CD14-positive monocyte (primary cell): ENCODE measurements around the gene SLC38A10. TPM values are rescaled to one million over a fixed set of nuclear protein-coding genes. Genes with fewer than 3 reads are reported as not detected.
A peak's percentile ranks its signal among the peaks of the same experiment; 100 is the strongest.

Experiments used
- DNase-seq, 3 donors: peaks; one replicate each; pipeline ENCODE4 v3.0.0-alpha.2; 2011 to 2022
- H2AFZ ChIP-seq: 2 replicates; pipeline ENCODE4 v1.6.0; 2012; ENCODE audit warnings: mild to moderate bottlenecking, low read depth, low read length, inconsistent platforms; ENCODE audit not compliant: insufficient read depth, poor library complexity, severe bottlenecking
- H3K27ac ChIP-seq, 2 donors: 1 replicate in 1 of 2; 2 replicates in 1 of 2; pipeline ENCODE4 v1.5.1; 2012 to 2013; ENCODE audit warnings: low read length in 2 of 2, control low read depth in 1 of 2, inconsistent platforms in 1 of 2, low read depth in 1 of 2, mild to moderate bottlenecking in 1 of 2
- H3K27me3 ChIP-seq, 2 donors: one replicate each; pipeline versions ENCODE4 v1.6.0 to v1.6.1; 2011 to 2013; ENCODE audit warnings: low read length in 2 of 2; ENCODE audit not compliant: control insufficient read depth in 2 of 2, insufficient read depth in 2 of 2
- H3K36me3 ChIP-seq, 2 donors: replicated peaks in 1 of 2; 1 replicate in 1 of 2; 2 replicates in 1 of 2; pipeline versions ENCODE4 v1.5.1 to v1.6.1; 2012 to 2013; ENCODE audit warnings: low read length in 2 of 2, control low read depth in 1 of 2, inconsistent platforms in 1 of 2, mild to moderate bottlenecking in 1 of 2; ENCODE audit not compliant: insufficient read depth in 2 of 2, control insufficient read depth in 1 of 2
- H3K4me1 ChIP-seq, 2 donors: 1 replicate in 1 of 2; 2 replicates in 1 of 2; pipeline versions ENCODE4 v1.5.1 to v1.6.1; 2012 to 2013; ENCODE audit warnings: low read length in 2 of 2, control low read depth in 1 of 2, inconsistent platforms in 1 of 2, mild to moderate bottlenecking in 1 of 2, moderate library complexity in 1 of 2; ENCODE audit not compliant: insufficient read depth in 2 of 2, control insufficient read depth in 1 of 2
- H3K4me2 ChIP-seq: replicated peaks from 2 replicates; pipeline ENCODE3; 2012; ENCODE audit warnings: low read length, moderate library complexity, mild to moderate bottlenecking; ENCODE audit not compliant: poor library complexity, severe bottlenecking; ENCODE audit errors: extremely low read depth
- H3K4me3 ChIP-seq, 3 experiments: fragments of 200-600 bp in 1 of 3; sonication (generic) in 1 of 3; replicated peaks in 1 of 3; 1 replicate in 2 of 3; 2 replicates in 1 of 3; pipeline ENCODE4 v1.5.1; 2011 to 2013; ENCODE audit warnings: low read length in 3 of 3, mild to moderate bottlenecking in 3 of 3, control low read depth in 2 of 3, low read depth in 2 of 3, inconsistent platforms in 1 of 3, moderate library complexity in 1 of 3
- H3K79me2 ChIP-seq: 2 replicates; pipeline ENCODE4 v1.6.0; 2012; ENCODE audit warnings: mild to moderate bottlenecking, control low read depth, inconsistent platforms, low read length, moderate library complexity; ENCODE audit not compliant: insufficient read depth
- H3K9ac ChIP-seq: 2 replicates; pipeline ENCODE4 v1.6.0; 2017; ENCODE audit warnings: low read length, mild to moderate bottlenecking; ENCODE audit not compliant: insufficient read depth, poor library complexity, severe bottlenecking
- H3K9me3 ChIP-seq, 2 donors: replicated peaks in 1 of 2; 1 replicate in 1 of 2; 2 replicates in 1 of 2; pipeline versions ENCODE4 v1.5.1 to v1.6.1; 2012 to 2013; ENCODE audit warnings: low read length in 2 of 2, control low read depth in 1 of 2; ENCODE audit not compliant: control insufficient read depth in 1 of 2, insufficient read depth in 1 of 2
- H4K20me1 ChIP-seq: 2 replicates; pipeline ENCODE4 v1.6.0; 2012; ENCODE audit warnings: mild to moderate bottlenecking, low read length, control low read depth, moderate library complexity; ENCODE audit not compliant: insufficient read depth
- H3K27ac Mint-ChIP-seq, 7 donors: one replicate each; pipeline ENCODE4 v1.8.0; 2020; ENCODE audit warnings: mild to moderate bottlenecking in 7 of 7, mixed read lengths in 7 of 7, moderate library complexity in 6 of 7, inconsistent platforms in 2 of 7
- H3K27me3 Mint-ChIP-seq, 3 donors: one replicate each; pipeline ENCODE4 v1.8.0; 2021 to 2022; ENCODE audit warnings: low read depth in 3 of 3, mild to moderate bottlenecking in 3 of 3, mixed read lengths in 3 of 3, moderate library complexity in 3 of 3, inconsistent platforms in 1 of 3
- H3K36me3 Mint-ChIP-seq, 2 donors: one replicate each; pipeline ENCODE4 v1.8.0; 2020; ENCODE audit warnings: mixed read lengths in 2 of 2, inconsistent platforms in 1 of 2, mild to moderate bottlenecking in 1 of 2
- H3K4me1 Mint-ChIP-seq: one replicate; pipeline ENCODE4 v1.8.0; 2020; ENCODE audit warnings: mild to moderate bottlenecking, mixed read lengths
- H3K4me3 Mint-ChIP-seq, 2 donors: one replicate each; pipeline ENCODE4 v1.8.0; 2020; ENCODE audit warnings: mild to moderate bottlenecking in 2 of 2, mixed read lengths in 2 of 2, moderate library complexity in 1 of 2
- H3K9me3 Mint-ChIP-seq, 7 donors: one replicate each; pipeline ENCODE4 v1.8.0; 2020 to 2022; ENCODE audit warnings: mixed read lengths in 7 of 7, mild to moderate bottlenecking in 6 of 7, moderate library complexity in 6 of 7, inconsistent platforms in 2 of 7
- WGBS: methylation state at CpG from one replicate; pipeline ENCODE4 v1.1.5; 2013; ENCODE audit warnings: missing lambda C conversion rate; ENCODE audit not compliant: insufficient coverage; 5-methylcytosine and 5-hydroxymethylcytosine counted together
- intact Hi-C, 2 donors: fragments of 100-400 bp; cut with micrococcal nuclease; formaldehyde crosslinking; loops; one replicate each; pipeline versions ENCODE4 v1.15.0 to v1.15.1; 2023
- polyA plus RNA-seq, 3 donors: library from polyadenylated mRNA; depleted of rRNA in 1 of 3; unstranded in 2 of 3; stranded (reverse) in 1 of 3; fragments of 300-500 nt in 2 of 3; fragments of >200 nt in 1 of 3; fragmentation: Illumina TruSeq in 2 of 3; gene quantifications; 1 replicate in 2 of 3; 2 replicates in 1 of 3; pipeline ENCODE4 v1.2.3, GENCODE V29; 2012 to 2021
- TF ChIP-seq, protein P1 (sequence below): fragments of 200-600 bp; IDR thresholded peaks from one replicate; pipeline ENCODE4 v1.8.0; 2022; ENCODE audit warnings: antibody characterized with exemption, mild to moderate bottlenecking

Gene SLC38A10
- polyA plus RNA-seq, 3 donors = 50.8 to 76.1 (median 68.4) TPM

DNA sequence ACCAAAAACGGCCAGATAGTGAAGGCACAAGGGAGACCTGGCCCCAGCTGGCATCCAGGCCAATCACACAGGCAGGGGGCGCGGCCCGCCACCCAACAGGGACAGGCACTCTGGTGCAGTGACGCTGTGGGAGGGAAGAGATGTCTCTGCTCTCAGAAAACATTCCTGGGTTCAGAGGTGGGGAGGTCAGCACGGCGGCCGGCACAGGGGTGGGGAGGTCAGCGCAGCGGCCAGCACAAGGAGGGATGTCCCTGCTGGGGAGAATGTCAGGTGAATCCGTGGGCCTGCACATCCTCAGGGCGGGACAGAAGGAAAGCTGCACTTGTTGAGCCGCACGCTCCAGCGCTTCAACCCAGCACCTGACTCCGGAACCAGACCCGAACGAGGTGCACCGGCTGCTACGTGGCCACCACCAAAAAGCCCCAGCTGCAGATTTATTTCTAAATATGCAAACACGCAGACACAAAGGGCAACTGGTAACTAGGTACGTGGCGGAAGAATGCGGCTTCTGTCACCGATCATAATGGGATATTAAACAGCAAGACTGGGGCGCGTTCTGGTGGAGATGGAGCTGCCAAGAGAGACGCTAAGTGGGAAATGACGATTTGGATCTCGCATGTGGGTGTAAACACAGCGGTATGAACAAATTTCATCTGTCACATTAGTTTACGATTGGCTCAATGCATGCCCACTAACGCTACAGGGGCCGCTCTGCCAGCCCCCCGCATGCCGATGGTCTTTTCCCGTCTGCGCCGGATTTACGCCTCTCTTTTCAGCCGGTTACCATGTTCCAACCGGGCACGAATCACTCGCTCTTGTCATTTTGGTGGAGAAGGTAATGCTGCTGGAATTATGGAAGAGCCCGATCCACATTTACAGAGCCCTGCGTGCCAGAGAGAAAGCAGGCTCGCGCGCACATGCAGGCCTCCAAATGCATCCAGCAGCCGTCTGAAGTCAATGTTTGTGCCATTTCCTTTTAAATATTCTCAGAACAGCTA is 15.5 kb downstream of the SLC38A10 start:
- Histone ChIP-seq H3K79me2 (peaks cover 79% of the 10 kb centered on the region), H4K20me1 (peaks cover 45% of the 10 kb centered on the region), H3K4me1 (peaks cover 4 to 5% of the 10 kb centered on the region in 2 donors), H3K4me3 (no peak overlapping the region), H3K4me2 (no peak overlapping the region), H3K27ac (no peak overlapping the region), H3K9me3 (no peaks in the 10 kb centered on the region), H3K36me3 (peaks cover 82 to 95% of the 10 kb centered on the region in 2 donors), H3K27me3 (no peaks in the 10 kb centered on the region), H2AFZ (no peak overlapping the region), H3K9ac (no peak overlapping the region)
- Mint-ChIP-seq H3K4me3 (no peak overlapping the region), H3K27me3 (no peaks in the 10 kb centered on the region), H3K36me3 (peaks cover 78 to 95% of the 10 kb centered on the region in 2 donors), H3K4me1 (peaks cover 5% of the 10 kb centered on the region), H3K9me3 (no peaks in the 10 kb centered on the region), H3K27ac (peak overlapping the region in 1 of 7 donors; percentile 69)
- intact Hi-C loops = loop anchor here in 1 of 2 donors (10.0 kb wide), 2 partner anchors 115 to 205 kb away; partner anchors contain the start of gene BAHCC1
- DNase-seq = no peak
- TF ChIP-seq, protein P1, sequence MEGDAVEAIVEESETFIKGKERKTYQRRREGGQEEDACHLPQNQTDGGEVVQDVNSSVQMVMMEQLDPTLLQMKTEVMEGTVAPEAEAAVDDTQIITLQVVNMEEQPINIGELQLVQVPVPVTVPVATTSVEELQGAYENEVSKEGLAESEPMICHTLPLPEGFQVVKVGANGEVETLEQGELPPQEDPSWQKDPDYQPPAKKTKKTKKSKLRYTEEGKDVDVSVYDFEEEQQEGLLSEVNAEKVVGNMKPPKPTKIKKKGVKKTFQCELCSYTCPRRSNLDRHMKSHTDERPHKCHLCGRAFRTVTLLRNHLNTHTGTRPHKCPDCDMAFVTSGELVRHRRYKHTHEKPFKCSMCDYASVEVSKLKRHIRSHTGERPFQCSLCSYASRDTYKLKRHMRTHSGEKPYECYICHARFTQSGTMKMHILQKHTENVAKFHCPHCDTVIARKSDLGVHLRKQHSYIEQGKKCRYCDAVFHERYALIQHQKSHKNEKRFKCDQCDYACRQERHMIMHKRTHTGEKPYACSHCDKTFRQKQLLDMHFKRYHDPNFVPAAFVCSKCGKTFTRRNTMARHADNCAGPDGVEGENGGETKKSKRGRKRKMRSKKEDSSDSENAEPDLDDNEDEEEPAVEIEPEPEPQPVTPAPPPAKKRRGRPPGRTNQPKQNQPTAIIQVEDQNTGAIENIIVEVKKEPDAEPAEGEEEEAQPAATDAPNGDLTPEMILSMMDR = no peak
- 95% methylated on average over 45 of the region's 50 CpGs for WGBS

DNA sequence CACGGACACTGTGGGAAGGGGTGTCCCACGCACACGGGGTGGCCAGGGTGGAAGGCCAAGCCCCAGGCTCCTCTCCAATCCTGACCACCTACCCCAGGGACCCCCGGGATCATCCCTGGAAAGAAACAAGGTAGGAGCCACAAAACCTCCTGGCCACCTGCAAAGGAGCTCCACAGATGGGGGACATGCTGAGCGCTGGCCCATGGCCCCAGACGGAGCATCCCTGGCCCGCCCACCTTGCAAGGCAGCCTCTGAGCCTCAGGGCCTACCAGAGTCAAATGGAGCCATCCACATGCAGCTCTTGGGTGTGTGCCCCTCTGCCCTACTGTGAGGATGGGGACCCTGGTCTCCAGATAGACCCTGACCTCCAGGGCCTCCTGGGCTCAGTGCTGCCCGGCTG is 16.3 kb downstream of the SLC38A10 start:
- H3K9me3 Mint-ChIP-seq = no peaks in the 10 kb centered on the region
- peaks cover 3% of the 10 kb centered on the region for H3K4me1 Mint-ChIP-seq
- peak overlapping the region in 1 of 7 donors; percentile 69 for H3K27ac Mint-ChIP-seq
- H2AFZ ChIP-seq = no peak overlapping the region
- no peak overlapping the region for H3K4me3 ChIP-seq
- peaks cover 1 to 4% of the 10 kb centered on the region in 2 donors for H3K4me1 ChIP-seq
- H3K79me2 ChIP-seq = peaks cover 71% of the 10 kb centered on the region
- peaks cover 90 to 99% of the 10 kb centered on the region in 2 donors for H3K36me3 ChIP-seq
- 98% methylated on average over 7 of the region's 8 CpGs for WGBS
- H3K27ac ChIP-seq = no peak overlapping the region
- no peak for DNase-seq
- no peaks in the 10 kb centered on the region for H3K27me3 ChIP-seq
- H3K4me2 ChIP-seq = no peak overlapping the region
- peaks cover 53% of the 10 kb centered on the region for H4K20me1 ChIP-seq
- H3K9ac ChIP-seq = no peak overlapping the region
- no peaks in the 10 kb centered on the region for H3K27me3 Mint-ChIP-seq
- no peaks in the 10 kb centered on the region for H3K9me3 ChIP-seq
- intact Hi-C loops = no loop called here
- TF ChIP-seq, protein P1 = no peak
- no peak overlapping the region for H3K4me3 Mint-ChIP-seq
- H3K36me3 Mint-ChIP-seq = peaks cover 76 to 97% of the 10 kb centered on the region in 2 donors
